Measurements from ENCODE around the gene DERL2.

DNA sequence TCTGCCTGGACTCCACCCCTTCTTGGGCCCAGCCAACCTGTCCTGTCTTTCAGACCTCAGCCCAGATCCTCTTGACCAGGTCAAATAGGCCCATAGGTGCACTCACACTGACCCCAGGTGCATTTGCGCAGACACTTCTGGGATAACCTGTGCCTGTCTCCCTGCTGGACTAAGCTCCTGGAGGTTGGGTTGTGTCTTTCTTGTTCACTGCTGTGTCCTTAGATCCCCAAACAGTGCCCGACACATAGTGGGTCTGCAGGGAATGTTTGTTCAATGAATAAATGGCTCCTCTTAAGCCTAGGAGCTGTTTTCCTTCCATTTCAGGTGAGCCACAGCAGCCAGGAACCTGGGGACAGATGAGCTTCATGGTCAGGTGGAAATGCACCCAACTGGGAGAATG, 49.5 kb upstream of the DERL2 start:
- TF ChIP-seq, protein P1, sequence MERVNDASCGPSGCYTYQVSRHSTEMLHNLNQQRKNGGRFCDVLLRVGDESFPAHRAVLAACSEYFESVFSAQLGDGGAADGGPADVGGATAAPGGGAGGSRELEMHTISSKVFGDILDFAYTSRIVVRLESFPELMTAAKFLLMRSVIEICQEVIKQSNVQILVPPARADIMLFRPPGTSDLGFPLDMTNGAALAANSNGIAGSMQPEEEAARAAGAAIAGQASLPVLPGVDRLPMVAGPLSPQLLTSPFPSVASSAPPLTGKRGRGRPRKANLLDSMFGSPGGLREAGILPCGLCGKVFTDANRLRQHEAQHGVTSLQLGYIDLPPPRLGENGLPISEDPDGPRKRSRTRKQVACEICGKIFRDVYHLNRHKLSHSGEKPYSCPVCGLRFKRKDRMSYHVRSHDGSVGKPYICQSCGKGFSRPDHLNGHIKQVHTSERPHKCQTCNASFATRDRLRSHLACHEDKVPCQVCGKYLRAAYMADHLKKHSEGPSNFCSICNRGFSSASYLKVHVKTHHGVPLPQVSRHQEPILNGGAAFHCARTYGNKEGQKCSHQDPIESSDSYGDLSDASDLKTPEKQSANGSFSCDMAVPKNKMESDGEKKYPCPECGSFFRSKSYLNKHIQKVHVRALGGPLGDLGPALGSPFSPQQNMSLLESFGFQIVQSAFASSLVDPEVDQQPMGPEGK (CRISPR knock-in tag; IDR thresholded peaks at IDR 0.05; ENCODE audit: borderline replicate concordance): no peak
- TF ChIP-seq ZC3H10 (CRISPR knock-in tag; IDR thresholded peaks at IDR 0.05) (no peak), ZFP30 (CRISPR knock-in tag; IDR thresholded peaks at IDR 0.05) (no peak), TOX (CRISPR knock-in tag; IDR thresholded peaks at IDR 0.05; ENCODE audit: borderline replicate concordance) (no peak), PPARA (CRISPR knock-in tag; IDR thresholded peaks at IDR 0.05; ENCODE audit: borderline replicate concordance) (no peak), RARB (CRISPR knock-in tag; IDR thresholded peaks at IDR 0.05) (no peak)
- TF ChIP-seq, protein P2, sequence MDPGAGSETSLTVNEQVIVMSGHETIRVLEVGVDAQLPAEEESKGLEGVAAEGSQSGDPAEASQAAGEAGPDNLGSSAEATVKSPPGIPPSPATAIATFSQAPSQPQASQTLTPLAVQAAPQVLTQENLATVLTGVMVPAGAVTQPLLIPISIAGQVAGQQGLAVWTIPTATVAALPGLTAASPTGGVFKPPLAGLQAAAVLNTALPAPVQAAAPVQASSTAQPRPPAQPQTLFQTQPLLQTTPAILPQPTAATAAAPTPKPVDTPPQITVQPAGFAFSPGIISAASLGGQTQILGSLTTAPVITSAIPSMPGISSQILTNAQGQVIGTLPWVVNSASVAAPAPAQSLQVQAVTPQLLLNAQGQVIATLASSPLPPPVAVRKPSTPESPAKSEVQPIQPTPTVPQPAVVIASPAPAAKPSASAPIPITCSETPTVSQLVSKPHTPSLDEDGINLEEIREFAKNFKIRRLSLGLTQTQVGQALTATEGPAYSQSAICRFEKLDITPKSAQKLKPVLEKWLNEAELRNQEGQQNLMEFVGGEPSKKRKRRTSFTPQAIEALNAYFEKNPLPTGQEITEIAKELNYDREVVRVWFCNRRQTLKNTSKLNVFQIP (CRISPR knock-in tag; IDR thresholded peaks at IDR 0.05; ENCODE audit: borderline replicate concordance, low read depth): no peak
- TF ChIP-seq, protein P3, sequence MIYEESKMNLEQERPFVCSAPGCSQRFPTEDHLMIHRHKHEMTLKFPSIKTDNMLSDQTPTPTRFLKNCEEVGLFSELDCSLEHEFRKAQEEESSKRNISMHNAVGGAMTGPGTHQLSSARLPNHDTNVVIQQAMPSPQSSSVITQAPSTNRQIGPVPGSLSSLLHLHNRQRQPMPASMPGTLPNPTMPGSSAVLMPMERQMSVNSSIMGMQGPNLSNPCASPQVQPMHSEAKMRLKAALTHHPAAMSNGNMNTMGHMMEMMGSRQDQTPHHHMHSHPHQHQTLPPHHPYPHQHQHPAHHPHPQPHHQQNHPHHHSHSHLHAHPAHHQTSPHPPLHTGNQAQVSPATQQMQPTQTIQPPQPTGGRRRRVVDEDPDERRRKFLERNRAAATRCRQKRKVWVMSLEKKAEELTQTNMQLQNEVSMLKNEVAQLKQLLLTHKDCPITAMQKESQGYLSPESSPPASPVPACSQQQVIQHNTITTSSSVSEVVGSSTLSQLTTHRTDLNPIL (CRISPR knock-in tag; IDR thresholded peaks at IDR 0.05; ENCODE audit: low read depth): no peak

Measured in SK-N-SH treated with all-trans-retinoic acid at 6 μM for 48 hours (cell line).